Endothelial cell of umbilical vein (primary cell): ENCODE measurements around the gene PAAF1. TPM values are rescaled to one million over a fixed set of nuclear protein-coding genes. Genes with fewer than 3 reads are reported as not detected.

Source experiments
- BruUV-seq: library from RNA; stranded (reverse); fragments of 400-500 nt; replicated peaks from 2 replicates; lab custom pipeline; 2021; lab: Mats Ljungman, UMichigan
- CTCF ChIA-PET: fragments of 300-600, 350-600 bp; sonication (Branson Sonifier 250); formaldehyde crosslinking; loops from one replicate; lab custom pipeline; 2021; ENCODE audit warnings: antibody characterized with exemption, inconsistent platforms; lab: Charles Lee
- POLR2A ChIA-PET: fragments of 300-600, 350-600 bp; sonication (Branson Sonifier 250); formaldehyde crosslinking; loops from one replicate; lab custom pipeline; 2021; ENCODE audit warnings: antibody characterized with exemption, inconsistent platforms; lab: Charles Lee
- DNase-seq: peaks from one replicate; pipeline ENCODE4 v3.0.0-alpha.2; 2011; ENCODE audit warnings: low read depth, low spot score
- FAIRE-seq: peaks from 2 replicates; lab custom pipeline; 2011; peaks lifted over from hg19 to GRCh38; lab: Jason Lieb, UNC
- H2AFZ ChIP-seq: 2 replicates; pipeline ENCODE4 v1.6.0; 2012; ENCODE audit warnings: low read depth, low read length, control low read depth, inconsistent platforms
- H3K27ac ChIP-seq: 2 replicates; pipeline ENCODE4 v1.5.1; 2011; ENCODE audit warnings: low read depth, mild to moderate bottlenecking, control low read depth, low read length, moderate library complexity; ENCODE audit not compliant: insufficient read depth
- H3K27me3 ChIP-seq, 2 experiments: 2 replicates each; pipeline versions ENCODE4 v1.6.0 to v1.6.1; 2011; ENCODE audit warnings: low read length in 2 of 2, mixed read lengths in 1 of 2; ENCODE audit not compliant: control insufficient read depth in 2 of 2, insufficient read depth in 2 of 2
- H3K36me3 ChIP-seq, 2 experiments: 2 replicates in 1 of 2; 3 replicates in 1 of 2; pipeline ENCODE4 v1.5.1; 2011; ENCODE audit warnings: low read length in 2 of 2, mild to moderate bottlenecking in 1 of 2, moderate library complexity in 1 of 2; ENCODE audit not compliant: control insufficient read depth in 2 of 2, insufficient read depth in 2 of 2; ENCODE audit errors: extremely low read depth in 1 of 2
- H3K4me1 ChIP-seq: 3 replicates; pipeline ENCODE4 v1.5.1; 2011; ENCODE audit warnings: mild to moderate bottlenecking, low read length; ENCODE audit not compliant: control insufficient read depth, insufficient read depth; ENCODE audit errors: extremely low read depth
- H3K4me2 ChIP-seq: 2 replicates; pipeline ENCODE4 v1.6.1; 2011; ENCODE audit warnings: low read length, control low read depth, mixed read lengths; ENCODE audit not compliant: insufficient read depth
- H3K4me3 ChIP-seq, 3 experiments: fragments of 200-600 bp in 1 of 3; sonication (generic), shearing (Covaris generic) in 1 of 3; replicated peaks in 1 of 3; 2 replicates each; pipeline ENCODE4 v1.5.1; 2011 to 2016; ENCODE audit warnings: control low read depth in 3 of 3, low read length in 3 of 3, mild to moderate bottlenecking in 2 of 3, inconsistent platforms in 1 of 3, low read depth in 1 of 3, moderate library complexity in 1 of 3; ENCODE audit not compliant: insufficient read depth in 1 of 3
- H3K79me2 ChIP-seq: 2 replicates; pipeline ENCODE4 v1.6.0; 2012; ENCODE audit warnings: low read length, inconsistent platforms; ENCODE audit not compliant: control insufficient read depth, insufficient read depth
- H3K9ac ChIP-seq: replicated peaks from 2 replicates; pipeline ENCODE3; 2011; ENCODE audit warnings: low read length, control low read depth; ENCODE audit not compliant: insufficient read depth; ENCODE audit errors: extremely low read depth
- H3K9me1 ChIP-seq: replicated peaks from 3 replicates; pipeline ENCODE4 v1.6.0; 2011; ENCODE audit warnings: mild to moderate bottlenecking, low read length; ENCODE audit not compliant: control insufficient read depth, insufficient read depth; ENCODE audit errors: extremely low read depth
- H3K9me3 ChIP-seq: replicated peaks from 2 replicates; pipeline ENCODE4 v1.5.1; 2012; ENCODE audit warnings: low read length, inconsistent platforms; ENCODE audit not compliant: control insufficient read depth, insufficient read depth
- H4K20me1 ChIP-seq: replicated peaks from 2 replicates; pipeline ENCODE3; 2011; ENCODE audit warnings: mild to moderate bottlenecking, low read length; ENCODE audit not compliant: control insufficient read depth, insufficient read depth; ENCODE audit errors: extremely low read depth
- CTCF ChIP-seq, 2 donors: IDR thresholded peaks; 1 replicate in 1 of 2; 2 replicates in 1 of 2; pipeline ENCODE4 v1.5.1; 2011; ENCODE audit warnings: low read length in 2 of 2, mild to moderate bottlenecking in 2 of 2, moderate library complexity in 2 of 2, control low read depth in 1 of 2, inconsistent platforms in 1 of 2, low read depth in 1 of 2; ENCODE audit not compliant: insufficient read depth in 1 of 2; ENCODE audit errors: extremely low read depth in 1 of 2
- EZH2 ChIP-seq: IDR thresholded peaks from 2 replicates; pipeline ENCODE4 v1.6.1; 2012; ENCODE audit warnings: borderline replicate concordance, low read depth, mild to moderate bottlenecking, moderate library complexity, low read length, inconsistent platforms; ENCODE audit not compliant: severe bottlenecking
- FOS ChIP-seq: IDR thresholded peaks from 2 replicates; pipeline ENCODE4 v1.6.1; 2011; ENCODE audit warnings: mild to moderate bottlenecking, low read length, moderate library complexity, borderline replicate concordance; ENCODE audit not compliant: insufficient read depth
- GATA2 ChIP-seq: IDR thresholded peaks from 2 replicates; pipeline ENCODE4 v1.7.0; 2011; ENCODE audit warnings: low read depth, mild to moderate bottlenecking, moderate library complexity, mixed read lengths, low read length; ENCODE audit not compliant: insufficient read length, insufficient read depth
- JUN ChIP-seq: IDR thresholded peaks from 2 replicates; pipeline ENCODE4 v1.6.1; 2011; ENCODE audit warnings: borderline replicate concordance, low read depth; ENCODE audit not compliant: insufficient read length, insufficient read depth
- MYC ChIP-seq: IDR thresholded peaks from one replicate; pipeline ENCODE4 v1.6.1; 2011; ENCODE audit warnings: mild to moderate bottlenecking, low read depth, low read length
- POLR2A ChIP-seq: IDR thresholded peaks from 2 replicates; pipeline ENCODE4 v1.6.1; 2012; ENCODE audit warnings: low read depth, mild to moderate bottlenecking, control low read depth, low read length
- POLR2AphosphoS5 ChIP-seq: IDR thresholded peaks from 2 replicates; pipeline ENCODE4 v1.6.1; 2012; ENCODE audit warnings: low read depth, mild to moderate bottlenecking, control low read depth, low read length, moderate library complexity; ENCODE audit not compliant: insufficient read depth
- dilution Hi-C: fragments of 300-500 bp; cut with MboI; formaldehyde crosslinking; loops from one replicate; pipeline ENCODE4 v1.15.0; 2019; ENCODE audit warnings: low sequenced_read_pairs; ENCODE audit not compliant: extremely low pct_ligation_motif_present
- intact Hi-C: fragments of 100-400 bp; cut with micrococcal nuclease; formaldehyde crosslinking; loops from one replicate; pipeline ENCODE4 v1.10.0; 2022
- polyA plus RNA-seq, 4 experiments: library from polyadenylated mRNA; depleted of rRNA in 3 of 4; stranded (reverse) in 3 of 4; unstranded in 1 of 4; fragments of >200 nt; gene quantifications; 2 replicates each; pipeline versions ENCODE4 v1.2.1 to v1.2.3, GENCODE V29; 2011 to 2012; ENCODE audit warnings: missing spikeins in 1 of 4
- total RNA-seq: library from RNA; stranded (reverse); gene quantifications from 2 replicates; pipeline ENCODE4 v1.2.3, GENCODE V29; 2021
- TF ChIP-seq, protein P1 (sequence below): IDR thresholded peaks from 2 replicates; pipeline ENCODE4 v1.6.1; 2011; ENCODE audit not compliant: insufficient read depth, insufficient read length

The PAAF1 gene
- total and polyA plus RNA-seq, 2 donors (not counting 3 experiments of a cell fraction or from before 2014, with no cell fraction given), result 9.8 to 16.1 TPM

DNA sequence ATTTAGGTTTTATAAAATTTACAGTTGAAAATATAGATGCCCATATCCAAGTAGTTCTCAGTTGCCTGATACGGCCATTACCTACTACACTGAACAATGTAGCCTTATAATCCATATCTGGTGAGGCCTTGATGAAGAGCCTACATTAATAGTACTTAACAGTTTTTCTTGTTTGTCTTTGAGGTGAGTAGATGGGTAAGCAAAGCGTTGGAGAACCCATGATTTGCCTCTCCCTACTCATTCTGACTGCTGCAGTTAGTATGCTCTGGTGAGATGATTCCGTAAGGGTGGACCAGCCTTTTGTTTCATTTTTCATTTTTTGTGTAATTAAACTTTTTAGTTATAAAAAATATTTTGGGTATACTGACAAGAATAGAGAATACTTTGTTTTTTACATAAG is 11.4 kb downstream of the PAAF1 start:
- Histone ChIP-seq H2AFZ (no peak overlapping the region), H4K20me1 (no peaks in the 10 kb centered on the region), H3K4me2 (no peak overlapping the region), H3K9me3 (no peaks in the 10 kb centered on the region), H3K4me1 (no peaks in the 10 kb centered on the region), H3K9ac (no peak overlapping the region), H3K27ac (no peak overlapping the region), H3K36me3 (no peaks in the 10 kb centered on the region), H3K79me2 (no peaks in the 10 kb centered on the region), H3K27me3 (no peaks in the 10 kb centered on the region), H3K9me1 (no peaks in the 10 kb centered on the region), H3K4me3 (no peak overlapping the region)
- CTCF ChIA-PET, result interaction anchor here (1.9 kb wide), 1 partner anchor 44 kb away, joined by 4 read pairs; no protein-coding TSS in a partner anchor
- DNase-seq (no peak), FAIRE-seq (no peak)
- no TSS peak for BruUV-seq
- TF ChIP-seq EZH2 (no peak), MYC (no peak), CTCF (IDR thresholded peaks at IDR 0.05; ENCODE audit: extremely low read depth in 1 of 2, insufficient read depth in 1 of 2, low read depth in 1 of 2, low read length in 2 of 2) (no peak), POLR2A (no peak), POLR2AphosphoS5 (no peak), JUN (no peak), FOS (no peak), GATA2 (no peak)
- TF ChIP-seq, protein P1, sequence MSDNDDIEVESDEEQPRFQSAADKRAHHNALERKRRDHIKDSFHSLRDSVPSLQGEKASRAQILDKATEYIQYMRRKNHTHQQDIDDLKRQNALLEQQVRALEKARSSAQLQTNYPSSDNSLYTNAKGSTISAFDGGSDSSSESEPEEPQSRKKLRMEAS, result no peak
- dilution Hi-C loops, result no loop called here
- intact Hi-C loops, result no loop called here
- POLR2A ChIA-PET, result no interaction called here
